ENCODE measurements around the gene ALDH2. TPM values are rescaled to one million over a fixed set of nuclear protein-coding genes. Genes with fewer than 3 reads are reported as not detected.
"Not testable (repeated sequence)": the region's sequence is repeated elsewhere in the genome, so short reads cannot be mapped to it uniquely, and the experiment has no call there.

The ALDH2 gene
- total RNA-seq, 3 donors from 2014 or later: 293 to 382 (median 304) TPM

GRCh38 chr12:111759991-111760390, 6.7 kb upstream of the ALDH2 start:
- Histone ChIP-seq H3K9me3 (no peaks in the 10 kb centered on the region), H3K36me3 (ENCODE audit: low read depth) (no peaks in the 10 kb centered on the region), H3K4me1 (ENCODE audit: low read depth) (no peaks in the 10 kb centered on the region), H3K4me3 (no peak overlapping the region)
- DNase-seq (no peak), ATAC-seq (no peak)
- intact Hi-C loops (cut with DNase I, micrococcal nuclease): loop anchor here in 1 of 2 donors (5.0 kb wide), 1 partner anchor 32 kb away; no protein-coding TSS in a partner anchor
- no peak for TF ChIP-seq CTCF (IDR thresholded peaks at IDR 0.05)

DNA sequence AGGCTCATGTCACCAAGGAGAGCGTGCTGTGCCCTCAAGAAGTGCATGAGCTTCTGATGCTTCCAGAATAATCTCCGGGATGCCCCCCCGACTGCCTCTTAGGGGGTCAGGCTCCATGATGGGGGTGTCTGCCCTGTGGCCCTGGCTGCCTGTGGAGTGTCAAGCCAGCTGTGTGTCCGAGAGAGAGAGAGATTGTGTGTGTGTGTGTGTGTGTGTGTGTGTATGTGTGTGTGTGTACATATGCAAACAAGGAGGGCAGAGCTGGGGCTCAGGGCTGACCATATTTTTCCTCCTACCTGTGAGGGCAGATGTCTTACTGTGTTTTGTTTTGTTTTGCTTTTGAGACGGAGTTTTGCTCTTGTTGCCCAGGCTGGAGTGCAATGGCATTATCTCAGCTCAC, 5.6 kb upstream of the ALDH2 start:
- TF ChIP-seq CTCF (IDR thresholded peaks at IDR 0.05): no peak
- Histone ChIP-seq H3K4me1 (ENCODE audit: low read depth) (no peaks in the 10 kb centered on the region), H3K4me3 (no peak overlapping the region), H3K9me3 (no peaks in the 10 kb centered on the region), H3K36me3 (ENCODE audit: low read depth) (no peaks in the 10 kb centered on the region)
- DNase-seq: no peak
- intact Hi-C loops (cut with DNase I, micrococcal nuclease): no loop called here
- peak; percentile 64 for ATAC-seq

DNA sequence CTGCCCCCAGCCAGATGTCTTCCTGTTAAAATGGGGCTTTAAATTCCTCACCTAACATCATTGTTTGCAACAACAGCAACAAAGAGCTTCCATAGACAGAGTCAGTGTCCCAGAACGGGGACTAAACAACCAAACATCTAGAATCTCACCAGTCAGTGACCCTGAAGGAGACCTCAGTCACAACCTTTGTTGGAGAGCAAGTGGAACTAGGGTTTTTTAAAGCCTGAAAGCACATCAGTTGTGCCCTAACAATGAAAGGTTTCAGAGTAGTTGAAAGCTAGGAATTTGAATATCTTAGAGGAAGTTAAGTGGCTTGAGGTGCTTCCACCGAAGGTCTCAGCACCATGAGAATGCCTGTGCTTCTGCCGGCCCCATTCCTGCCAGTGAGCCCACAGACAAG, 5.0 kb upstream of the ALDH2 start:
- intact Hi-C loops (cut with DNase I, micrococcal nuclease): no loop called here
- H3K4me3 ChIP-seq: no peak overlapping the region
- DNase-seq: no peak

DNA sequence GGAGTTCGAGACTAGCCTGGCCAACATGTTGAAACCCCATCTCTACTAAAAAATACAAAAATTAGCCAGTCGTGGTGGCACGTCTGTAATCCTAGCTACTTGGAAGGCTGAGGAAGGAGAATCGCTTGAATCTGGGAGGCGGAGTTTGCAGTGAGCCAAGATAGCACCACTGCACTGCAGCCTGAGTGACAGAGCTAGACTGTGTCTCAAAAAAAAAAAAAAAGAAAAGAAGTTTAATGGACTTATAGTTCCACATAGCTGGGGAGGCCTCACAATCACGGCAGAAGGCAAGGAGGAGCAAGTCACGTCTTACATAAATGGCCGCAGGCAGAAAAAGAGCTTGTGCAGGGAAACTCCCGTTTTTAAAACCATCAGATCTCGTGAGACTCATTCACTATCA, 3.2 kb upstream of the ALDH2 start:
- not testable (repeated sequence) for ATAC-seq

More for the DNA sequence above, 5.0 kb upstream of the ALDH2 start:
- ATAC-seq: no peak
- H3K9me3 ChIP-seq: no peaks in the 10 kb centered on the region
- no peak for TF ChIP-seq CTCF (IDR thresholded peaks at IDR 0.05)
- H3K36me3 ChIP-seq (ENCODE audit: low read depth): no peaks in the 10 kb centered on the region
- H3K4me1 ChIP-seq (ENCODE audit: low read depth): no peaks in the 10 kb centered on the region

GRCh38 chr12:111764120-111764821, 2.5 kb upstream of the ALDH2 start:
- intact Hi-C loops (cut with DNase I, micrococcal nuclease): no loop called here
- H3K36me3 ChIP-seq (ENCODE audit: low read depth): no peaks in the 10 kb centered on the region
- ATAC-seq (no peak), DNase-seq (no peak)
- no peaks in the 10 kb centered on the region for H3K9me3 ChIP-seq
- TF ChIP-seq CTCF (IDR thresholded peaks at IDR 0.05): no peak
- H3K4me1 ChIP-seq (ENCODE audit: low read depth): peaks cover 17% of the 10 kb centered on the region
- no peak overlapping the region for H3K4me3 ChIP-seq

More for the DNA sequence above, 3.2 kb upstream of the ALDH2 start:
- H3K4me1 ChIP-seq (ENCODE audit: low read depth); intact Hi-C loops (cut with DNase I, micrococcal nuclease); DNase-seq; H3K36me3 ChIP-seq (ENCODE audit: low read depth); H3K4me3 ChIP-seq; H3K9me3 ChIP-seq: not testable (repeated sequence)

- intact Hi-C loops (cut with DNase I, micrococcal nuclease): no loop called here
- no peak for TF ChIP-seq CTCF (IDR thresholded peaks at IDR 0.05)
- peaks cover 41% of the 10 kb centered on the region for H3K4me1 ChIP-seq (ENCODE audit: low read depth)
Observed at GRCh38 chr12:111767362-111768158, 827 bp downstream of the ALDH2 start.

More at GRCh38 chr12:111767362-111768158, 827 bp downstream of the ALDH2 start:
- Histone ChIP-seq H3K4me3 (peak overlapping the region; percentile 51), H3K36me3 (ENCODE audit: low read depth) (no peaks in the 10 kb centered on the region), H3K9me3 (no peaks in the 10 kb centered on the region)
- peak; percentile 70 for ATAC-seq
- peak; percentile 58 to 74 (median 73) for DNase-seq
